ENCODE results near the gene RNF222. TPM values are rescaled to one million over a fixed set of nuclear protein-coding genes. Genes with fewer than 3 reads are reported as not detected.
A peak's percentile ranks its signal among the peaks of the same experiment; 100 is the strongest.

Gene RNF222
- total RNA-seq, 1 donor from 2014 or later, result not detected

DNA sequence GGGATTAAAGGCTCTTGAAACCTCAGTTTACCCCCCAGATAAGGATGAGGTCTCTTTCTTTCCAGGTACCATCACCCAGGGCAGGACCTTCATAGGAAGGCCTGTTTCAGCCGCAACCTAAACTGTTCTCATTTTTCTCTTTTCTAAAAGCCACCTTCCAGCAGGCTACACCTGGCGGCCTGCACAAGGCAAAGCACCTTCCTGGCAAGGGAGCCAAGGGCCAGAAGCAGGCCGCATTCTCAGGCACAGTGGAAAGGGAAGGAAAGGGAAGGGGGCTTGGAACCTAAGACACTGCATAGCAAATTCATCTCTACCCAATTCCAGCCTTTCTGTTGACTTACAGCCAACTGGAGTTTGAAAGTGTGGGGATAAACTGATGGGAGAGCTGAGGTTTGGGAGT is 29.2 kb upstream of the RNF222 start:
- Mint-ChIP-seq H3K9me3 (no peaks in the 10 kb centered on the region), H3K36me3 (ENCODE audit: low read depth) (no peaks in the 10 kb centered on the region), H3K4me1 (ENCODE audit: low read depth) (no peaks in the 10 kb centered on the region), H3K27me3 (ENCODE audit: low read depth) (peaks cover 25% of the 10 kb centered on the region), H3K4me3 (ENCODE audit: low read depth) (no peak overlapping the region), H3K27ac (no peak overlapping the region)
- intact Hi-C loops (cut with micrococcal nuclease), result no loop called here
- peak; percentile 4 for DNase-seq (ENCODE audit: low spot score)

GRCh38 chr17:8426094-8426720 is 28.6 kb upstream of the RNF222 start:
- peaks cover 27% of the 10 kb centered on the region for H3K27me3 Mint-ChIP-seq (ENCODE audit: low read depth)
- no peak overlapping the region for H3K27ac Mint-ChIP-seq

GRCh38 chr17:8421571-8421970 is 23.9 kb upstream of the RNF222 start:
- Mint-ChIP-seq H3K4me3 (ENCODE audit: low read depth) (no peak overlapping the region), H3K27ac (no peak overlapping the region), H3K4me1 (ENCODE audit: low read depth) (peaks cover 2% of the 10 kb centered on the region), H3K27me3 (ENCODE audit: low read depth) (peaks cover 55% of the 10 kb centered on the region), H3K36me3 (ENCODE audit: low read depth) (no peaks in the 10 kb centered on the region), H3K9me3 (no peaks in the 10 kb centered on the region)
- DNase-seq (ENCODE audit: low spot score), result no peak
- intact Hi-C loops (cut with micrococcal nuclease), result no loop called here

More at GRCh38 chr17:8426094-8426720, 28.6 kb upstream of the RNF222 start:
- intact Hi-C loops (cut with micrococcal nuclease), result no loop called here
- Mint-ChIP-seq H3K9me3 (no peaks in the 10 kb centered on the region), H3K36me3 (ENCODE audit: low read depth) (no peaks in the 10 kb centered on the region), H3K4me3 (ENCODE audit: low read depth) (no peak overlapping the region), H3K4me1 (ENCODE audit: low read depth) (no peaks in the 10 kb centered on the region)
- peak; percentile 4 for DNase-seq (ENCODE audit: low spot score)

DNA sequence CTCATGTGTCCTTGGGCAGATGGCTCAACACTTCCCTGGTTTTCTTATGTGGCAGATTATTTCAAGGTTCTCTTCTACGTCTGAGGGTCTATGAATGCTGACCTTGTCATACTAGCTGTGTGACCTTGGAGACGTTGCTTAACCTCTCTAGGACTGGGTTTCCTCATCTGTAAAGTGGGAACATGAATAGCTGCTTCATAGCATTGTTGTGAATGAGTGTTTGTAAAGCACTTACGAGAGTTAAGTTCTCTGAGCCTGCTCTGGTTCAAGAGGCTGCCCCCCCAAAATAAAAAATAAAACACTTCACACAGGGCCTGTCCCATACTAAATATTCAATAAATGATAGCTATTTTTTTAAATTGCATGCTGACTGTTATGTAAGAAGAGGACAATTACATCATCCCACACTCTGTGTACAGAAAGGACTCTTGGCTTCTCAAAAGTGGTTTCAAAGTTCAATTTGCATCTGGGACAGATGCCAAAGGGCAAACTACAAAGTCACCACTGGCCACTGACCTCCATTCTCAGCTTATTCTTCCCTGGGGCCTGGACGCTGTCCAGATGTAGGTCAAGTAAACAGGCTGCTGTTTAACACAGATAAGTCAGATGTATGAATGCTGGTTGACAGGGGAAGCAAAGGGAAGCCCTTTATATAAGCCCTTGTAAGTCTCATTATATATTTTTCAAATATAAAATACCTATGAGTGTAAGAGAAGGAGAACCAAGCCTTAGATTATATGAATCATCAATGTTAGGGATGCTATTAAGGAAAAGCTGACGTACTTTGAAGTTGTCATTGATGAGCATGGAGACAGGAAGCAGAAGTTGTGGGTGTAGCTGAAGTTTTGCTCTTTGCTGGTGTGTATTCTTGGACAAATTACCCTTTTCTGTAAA is 22.7 kb upstream of the RNF222 start:
- H3K27ac Mint-ChIP-seq, result no peak overlapping the region
- H3K4me3 Mint-ChIP-seq (ENCODE audit: low read depth), result no peak overlapping the region
- intact Hi-C loops (cut with micrococcal nuclease), result no loop called here
- DNase-seq (ENCODE audit: low spot score), result no peak
- H3K4me1 Mint-ChIP-seq (ENCODE audit: low read depth), result peaks cover 2% of the 10 kb centered on the region
- H3K27me3 Mint-ChIP-seq (ENCODE audit: low read depth), result peaks cover 63% of the 10 kb centered on the region
- no peaks in the 10 kb centered on the region for H3K36me3 Mint-ChIP-seq (ENCODE audit: low read depth)
- H3K9me3 Mint-ChIP-seq, result no peaks in the 10 kb centered on the region

GRCh38 chr17:8419305-8419704 is 21.7 kb upstream of the RNF222 start:
- peaks cover 62% of the 10 kb centered on the region for H3K27me3 Mint-ChIP-seq (ENCODE audit: low read depth)
- H3K4me1 Mint-ChIP-seq (ENCODE audit: low read depth), result peaks cover 2% of the 10 kb centered on the region
- no peak for DNase-seq (ENCODE audit: low spot score)
- no peak overlapping the region for H3K27ac Mint-ChIP-seq
- no peak overlapping the region for H3K4me3 Mint-ChIP-seq (ENCODE audit: low read depth)
- H3K9me3 Mint-ChIP-seq, result no peaks in the 10 kb centered on the region
- intact Hi-C loops (cut with micrococcal nuclease), result no loop called here
- H3K36me3 Mint-ChIP-seq (ENCODE audit: low read depth), result no peaks in the 10 kb centered on the region

DNA sequence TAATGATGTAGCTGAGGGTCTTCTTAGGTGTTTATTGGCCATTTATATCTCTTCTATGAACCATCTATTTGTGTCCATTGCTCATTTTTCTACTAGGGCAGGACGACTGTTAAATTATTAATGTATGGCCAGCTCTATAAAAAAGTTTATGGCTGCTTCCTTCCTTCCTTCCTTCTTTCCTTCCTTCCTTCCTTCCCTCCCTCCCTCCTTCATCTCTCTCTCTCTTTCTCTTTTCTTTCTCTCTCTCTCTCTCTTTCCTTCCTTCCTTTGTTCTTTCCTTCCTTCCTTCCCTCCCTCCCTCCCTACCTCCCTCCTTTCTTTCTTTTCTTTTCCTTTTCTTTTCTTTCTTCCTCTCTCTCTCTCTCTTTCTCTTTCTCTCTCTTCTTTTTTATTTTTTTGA is 20.8 kb upstream of the RNF222 start:
- peaks cover 61% of the 10 kb centered on the region for H3K27me3 Mint-ChIP-seq (ENCODE audit: low read depth)
- H3K27ac Mint-ChIP-seq, result no peak overlapping the region
- H3K4me3 Mint-ChIP-seq (ENCODE audit: low read depth), result no peak overlapping the region
- H3K4me1 Mint-ChIP-seq (ENCODE audit: low read depth), result peaks cover 4% of the 10 kb centered on the region
- intact Hi-C loops (cut with micrococcal nuclease), result no loop called here
- H3K36me3 Mint-ChIP-seq (ENCODE audit: low read depth), result no peaks in the 10 kb centered on the region
- no peak for DNase-seq (ENCODE audit: low spot score)
- H3K9me3 Mint-ChIP-seq, result no peaks in the 10 kb centered on the region

DNA sequence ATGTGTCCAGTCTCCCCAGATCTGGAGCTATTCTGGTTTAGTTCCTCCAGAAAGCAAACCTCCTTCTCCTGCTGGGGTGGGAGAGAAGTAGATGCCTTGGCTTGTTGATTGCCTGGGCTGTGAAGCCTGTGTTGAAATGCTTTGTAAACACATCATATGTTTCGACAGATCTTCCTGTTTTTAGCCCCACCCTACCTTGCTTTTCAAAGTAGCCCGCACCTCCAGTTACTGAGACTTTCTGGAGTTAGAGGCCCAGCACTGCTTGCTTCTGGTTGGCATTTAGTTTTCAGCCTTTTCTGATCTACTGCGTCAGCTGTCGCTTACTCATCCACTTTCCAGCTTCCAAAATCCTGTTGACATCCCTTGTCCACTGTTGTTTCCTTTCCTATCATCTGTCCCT is 20.2 kb upstream of the RNF222 start:
- intact Hi-C loops (cut with micrococcal nuclease), result no loop called here
- Mint-ChIP-seq H3K27ac (no peak overlapping the region), H3K4me3 (ENCODE audit: low read depth) (no peak overlapping the region), H3K36me3 (ENCODE audit: low read depth) (no peaks in the 10 kb centered on the region), H3K27me3 (ENCODE audit: low read depth) (peaks cover 58% of the 10 kb centered on the region), H3K9me3 (no peaks in the 10 kb centered on the region), H3K4me1 (ENCODE audit: low read depth) (peaks cover 10% of the 10 kb centered on the region)
- DNase-seq (ENCODE audit: low spot score), result no peak

- Mint-ChIP-seq H3K4me1 (ENCODE audit: low read depth) (peaks cover 18% of the 10 kb centered on the region), H3K27ac (no peak overlapping the region), H3K4me3 (ENCODE audit: low read depth) (no peak overlapping the region), H3K27me3 (ENCODE audit: low read depth) (peaks cover 58% of the 10 kb centered on the region), H3K36me3 (ENCODE audit: low read depth) (no peaks in the 10 kb centered on the region), H3K9me3 (no peaks in the 10 kb centered on the region)
- intact Hi-C loops (cut with micrococcal nuclease), result no loop called here
- DNase-seq (ENCODE audit: low spot score), result no peak
Measured at GRCh38 chr17:8413938-8414337, 16.3 kb upstream of the RNF222 start.

GRCh38 chr17:8413328-8413727 is 15.7 kb upstream of the RNF222 start:
- H3K9me3 Mint-ChIP-seq, result no peaks in the 10 kb centered on the region
- peaks cover 18% of the 10 kb centered on the region for H3K4me1 Mint-ChIP-seq (ENCODE audit: low read depth)
- intact Hi-C loops (cut with micrococcal nuclease), result no loop called here
- no peak overlapping the region for H3K4me3 Mint-ChIP-seq (ENCODE audit: low read depth)
- H3K27ac Mint-ChIP-seq, result no peak overlapping the region
- H3K36me3 Mint-ChIP-seq (ENCODE audit: low read depth), result no peaks in the 10 kb centered on the region
- DNase-seq (ENCODE audit: low spot score), result no peak
- H3K27me3 Mint-ChIP-seq (ENCODE audit: low read depth), result peaks cover 54% of the 10 kb centered on the region

GRCh38 chr17:8412089-8412488 is 14.5 kb upstream of the RNF222 start:
- H3K27me3 Mint-ChIP-seq (ENCODE audit: low read depth), result peaks cover 47% of the 10 kb centered on the region
- no peaks in the 10 kb centered on the region for H3K9me3 Mint-ChIP-seq
- no peaks in the 10 kb centered on the region for H3K36me3 Mint-ChIP-seq (ENCODE audit: low read depth)
- no peak overlapping the region for H3K4me3 Mint-ChIP-seq (ENCODE audit: low read depth)
- no peak overlapping the region for H3K27ac Mint-ChIP-seq
- no peak for DNase-seq (ENCODE audit: low spot score)
- intact Hi-C loops (cut with micrococcal nuclease), result no loop called here
- H3K4me1 Mint-ChIP-seq (ENCODE audit: low read depth), result peaks cover 21% of the 10 kb centered on the region

GRCh38 chr17:8410883-8411238 is 13.2 kb upstream of the RNF222 start:
- no peak overlapping the region for H3K4me3 Mint-ChIP-seq (ENCODE audit: low read depth)
- peaks cover 35% of the 10 kb centered on the region for H3K27me3 Mint-ChIP-seq (ENCODE audit: low read depth)
- no peak for DNase-seq (ENCODE audit: low spot score)
- no peaks in the 10 kb centered on the region for H3K9me3 Mint-ChIP-seq
- H3K36me3 Mint-ChIP-seq (ENCODE audit: low read depth), result no peaks in the 10 kb centered on the region
- intact Hi-C loops (cut with micrococcal nuclease), result loop anchor here (1.0 to 2.0 kb wide), 2 partner anchors 30 to 334 kb away; no protein-coding TSS in a partner anchor
- peaks cover 21% of the 10 kb centered on the region for H3K4me1 Mint-ChIP-seq (ENCODE audit: low read depth)
- H3K27ac Mint-ChIP-seq, result no peak overlapping the region

- peaks cover 21% of the 10 kb centered on the region for H3K4me1 Mint-ChIP-seq (ENCODE audit: low read depth)
- no peak overlapping the region for H3K27ac Mint-ChIP-seq
- peak; percentile 66 for DNase-seq (ENCODE audit: low spot score)
- H3K27me3 Mint-ChIP-seq (ENCODE audit: low read depth), result peaks cover 34% of the 10 kb centered on the region
- H3K4me3 Mint-ChIP-seq (ENCODE audit: low read depth), result no peak overlapping the region
- no peaks in the 10 kb centered on the region for H3K9me3 Mint-ChIP-seq
- no peaks in the 10 kb centered on the region for H3K36me3 Mint-ChIP-seq (ENCODE audit: low read depth)
- intact Hi-C loops (cut with micrococcal nuclease), result loop anchor here (1.0 to 2.0 kb wide), 2 partner anchors 31 to 335 kb away; no protein-coding TSS in a partner anchor
Measured at GRCh38 chr17:8409966-8410882, 12.6 kb upstream of the RNF222 start.

All from activated T-helper 2 cell treated with anti-CD3 and anti-CD28 coated beads, Interferon-gamma antibody, Interleukin-2, Interleukin-4, amounts not matched to agents 10 μg/mL and 5 μg/mL and 100 μg/mL, durations not matched to agents 14 hours and 24 hours and 36 hours (primary cell).